Dedifferentiated amniotic fluid mesenchymal stem cell (primary cell): ENCODE measurements around the gene GPC2.
"Not testable (repeated sequence)": the region's sequence is repeated elsewhere in the genome, so short reads cannot be mapped to it uniquely, and the experiment has no call there.

Experiments
- DNase-seq: peaks from one replicate; pipeline ENCODE4 v3.0.0-alpha.2; 2016; ENCODE audit errors: extremely low spot score

The GPC2 gene

DNA sequence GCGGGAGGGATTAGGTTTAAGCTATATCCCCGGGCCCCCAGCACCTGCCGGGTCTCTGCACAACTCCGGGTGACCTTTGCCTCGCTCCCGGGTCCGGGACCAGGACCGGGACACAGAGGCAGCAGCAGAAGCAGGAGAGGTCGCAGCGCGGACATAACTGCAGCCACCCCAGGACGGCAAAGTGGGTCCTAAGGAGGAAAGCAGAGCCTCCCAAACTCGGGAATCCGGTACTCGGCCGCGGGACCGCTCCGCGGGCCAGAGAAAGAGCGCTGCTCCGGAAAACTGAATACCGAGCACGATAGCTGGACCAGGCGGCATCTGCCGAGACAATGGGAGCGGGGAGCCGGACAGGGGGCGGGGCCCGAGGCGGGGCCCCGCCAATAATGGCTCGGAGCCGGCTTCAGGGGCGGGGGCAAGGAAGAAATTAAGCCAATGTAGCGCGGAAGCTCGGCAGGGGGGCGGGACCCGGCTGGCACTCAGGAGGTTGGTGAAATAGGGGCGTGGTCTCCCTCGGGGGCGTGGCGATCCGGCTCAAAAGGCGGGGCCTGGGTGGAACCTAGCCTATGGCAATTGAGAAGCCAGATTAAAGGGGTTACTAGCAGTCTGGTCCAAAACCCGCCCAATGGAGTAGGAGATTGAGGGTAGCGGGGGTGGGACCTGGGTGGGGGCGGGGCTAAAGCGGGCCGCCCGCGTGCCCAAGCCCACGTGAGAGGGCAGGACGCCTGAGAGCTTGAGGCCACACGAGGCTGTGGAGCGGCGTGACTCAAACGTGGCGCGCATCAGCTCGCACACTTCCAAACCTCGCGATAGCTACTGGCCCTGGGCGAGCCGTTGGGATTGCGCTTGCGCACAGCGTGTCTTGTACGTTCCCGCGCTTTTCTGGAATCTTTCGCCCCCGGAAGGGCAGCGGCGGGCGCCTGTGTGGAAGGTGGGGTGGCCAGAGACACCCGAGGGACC is at the start of gene GPC2, which contains the start of gene STAG3:
TSS of gene GPC2 (minus strand) at position 337 of the 957 bp plus-strand sequence. CDS start at position 155, 182 bp downstream.
TSS of gene STAG3 (plus strand) at position 874 of the 957 bp plus-strand sequence. CDS start 2,639 bp downstream, outside the sequence.
- peak; percentile 95 for DNase-seq

DNA sequence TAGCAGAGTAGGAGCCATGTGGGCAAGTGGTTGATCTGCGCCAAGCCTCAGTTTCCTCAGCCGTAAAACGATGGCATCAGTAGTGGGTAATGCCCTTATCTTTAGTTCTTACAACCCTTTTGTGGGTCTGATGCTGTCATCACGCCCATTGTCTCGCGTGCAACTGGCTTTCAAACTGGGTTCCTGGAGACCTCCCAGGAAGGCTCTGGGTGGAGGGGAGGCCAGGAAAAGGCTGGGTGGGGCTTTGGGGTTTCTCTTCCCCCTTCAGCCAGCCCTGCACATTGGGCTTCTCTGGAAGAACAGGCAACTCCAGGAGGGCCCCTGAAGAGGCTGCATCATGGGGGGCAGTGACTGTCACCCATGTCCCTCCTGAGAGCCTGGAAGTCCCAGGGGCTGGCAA is 47.7 kb upstream of the GPC2 start:
- DNase-seq: not testable (repeated sequence)

DNA sequence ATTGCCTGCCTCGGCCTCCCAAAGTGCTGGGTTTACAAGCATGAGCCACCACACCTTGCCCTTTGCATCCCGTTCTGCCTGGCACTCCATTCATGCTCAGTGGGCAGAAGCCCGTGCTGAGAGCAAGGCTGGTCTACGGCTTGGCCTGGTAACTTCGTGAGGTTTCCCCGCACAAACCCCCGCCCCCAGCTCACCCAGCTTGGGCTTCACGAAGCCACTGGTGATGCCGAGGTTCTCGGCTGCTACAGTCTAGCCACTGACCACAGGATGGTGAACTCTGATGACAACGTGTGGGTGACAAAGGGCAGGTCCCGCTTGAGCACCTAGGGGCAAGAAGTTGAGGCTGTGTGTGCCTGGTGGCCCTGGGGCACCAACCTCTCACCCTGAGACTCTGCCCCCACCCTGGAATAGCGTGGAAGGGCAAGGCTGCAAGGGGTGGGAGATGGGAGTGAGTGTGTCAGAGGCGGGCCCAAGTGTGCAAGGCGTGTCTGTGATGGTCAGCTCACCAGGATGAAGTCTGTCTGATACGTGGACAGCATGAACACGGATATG is 46.3 kb upstream of the GPC2 start:
- DNase-seq: not testable (repeated sequence)

DNA sequence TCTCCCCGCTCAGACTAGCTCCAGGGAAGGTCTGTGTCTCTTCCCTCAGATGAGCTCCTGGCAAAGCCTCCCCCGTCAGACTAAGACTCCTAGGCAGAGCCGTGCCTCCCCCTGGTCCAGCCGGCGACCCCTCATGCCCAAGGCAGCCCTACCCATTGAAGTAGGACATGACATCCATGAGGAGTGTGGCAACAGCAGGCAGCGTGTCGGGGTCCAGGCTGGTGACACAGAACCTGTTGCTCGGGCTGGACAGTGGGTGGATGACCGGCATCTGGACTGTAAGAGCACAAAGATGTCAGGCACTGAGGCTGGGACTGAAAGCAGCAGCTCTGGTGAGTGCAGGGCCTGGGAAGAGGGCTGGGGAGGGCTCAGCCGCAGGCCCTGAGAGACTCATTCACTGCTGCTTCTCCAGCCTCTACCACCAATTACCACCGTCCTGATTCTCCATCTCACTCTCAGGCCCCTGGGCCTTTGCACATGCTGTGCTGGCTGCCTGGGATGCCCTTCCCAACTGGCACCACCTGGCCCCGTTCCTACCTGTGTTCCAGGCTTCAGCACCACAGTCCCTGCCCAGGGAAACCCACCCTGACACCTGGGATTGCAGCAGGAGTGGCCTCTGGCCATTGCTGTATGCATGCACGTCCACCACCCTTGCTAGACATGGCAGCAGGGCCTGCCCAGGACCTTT is 45.4 kb upstream of the GPC2 start:
- no peak for DNase-seq

DNA sequence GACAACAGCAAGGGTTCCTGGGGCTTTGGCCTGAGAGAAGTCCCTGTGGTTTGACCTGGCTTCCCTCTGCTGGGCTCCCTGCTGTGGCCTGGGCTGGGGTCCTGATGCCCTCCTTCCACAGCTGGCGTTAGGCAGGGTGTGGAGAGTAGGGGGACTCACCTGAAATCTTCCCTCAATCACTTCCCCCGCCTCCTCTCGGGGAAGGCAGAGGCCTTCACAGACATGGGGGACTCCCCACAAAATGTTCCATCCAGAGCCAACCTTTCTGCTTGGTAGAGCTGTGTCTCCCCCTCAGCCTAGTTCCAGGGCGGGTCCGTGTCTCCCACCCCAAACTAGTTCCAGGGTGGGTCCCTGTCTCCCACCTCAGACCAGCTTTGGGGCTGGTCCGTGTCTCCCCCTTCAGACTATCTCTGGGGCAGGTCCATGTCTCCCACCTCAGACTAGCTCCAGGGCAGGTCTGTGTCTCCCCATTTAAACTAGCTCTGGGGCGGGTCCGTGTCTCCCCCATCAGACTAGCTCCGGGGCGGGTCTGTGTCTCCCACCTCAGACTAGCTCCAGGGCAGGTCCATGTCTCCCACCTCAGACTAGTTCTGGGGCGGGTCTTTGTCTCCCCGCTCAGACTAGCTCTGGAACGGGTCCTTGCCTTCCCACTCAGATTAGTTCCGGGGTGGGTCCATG is 44.7 kb upstream of the GPC2 start:
- no peak for DNase-seq

- DNase-seq: no peak
Measured at GRCh38 chr7:100221231-100221718, 44.1 kb upstream of the GPC2 start.

GRCh38 chr7:100220586-100221230 is 43.5 kb upstream of the GPC2 start:
- no peak for DNase-seq

- DNase-seq: not testable (repeated sequence)
Measured at GRCh38 chr7:100219801-100220585, 42.8 kb upstream of the GPC2 start, which contains the start of gene PVRIG. Gene PVRIG, plus strand, starts transcription at chr7:100219949. Its CDS starts 22 bp downstream, at chr7:100219971.

DNA sequence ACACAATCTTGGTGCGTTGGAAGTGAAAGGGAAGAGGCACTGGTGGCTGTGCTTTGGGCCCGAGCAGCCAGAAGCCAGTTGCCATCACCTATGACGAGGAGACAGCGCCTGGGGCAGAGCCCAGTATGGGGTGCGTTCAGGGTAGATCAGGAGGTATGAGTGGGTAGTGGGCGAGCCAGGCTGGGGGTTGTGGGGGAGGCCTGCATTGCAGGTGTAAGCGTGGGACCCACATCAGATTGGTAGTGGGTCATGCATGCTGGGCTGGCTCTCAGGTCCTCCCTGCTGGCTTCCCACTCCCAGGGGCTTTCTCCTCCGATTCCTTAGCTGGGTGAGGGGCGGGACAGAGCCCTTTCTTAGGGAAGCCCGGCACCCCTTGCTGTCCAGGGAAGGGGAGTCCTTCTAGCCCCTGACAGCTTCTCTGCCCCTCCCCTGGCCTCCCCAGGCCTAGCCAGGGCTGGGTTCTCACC is 42.1 kb upstream of the GPC2 start:
- DNase-seq: no peak

GRCh38 chr7:100217934-100218333 is 40.8 kb upstream of the GPC2 start:
- not testable (repeated sequence) for DNase-seq

- no peak for DNase-seq
Measured at GRCh38 chr7:100215895-100216294, 38.7 kb upstream of the GPC2 start.

GRCh38 chr7:100214356-100214755 is 37.2 kb upstream of the GPC2 start:
- not testable (repeated sequence) for DNase-seq

- DNase-seq: no peak
Measured at GRCh38 chr7:100213672-100214071, 36.5 kb upstream of the GPC2 start.

DNA sequence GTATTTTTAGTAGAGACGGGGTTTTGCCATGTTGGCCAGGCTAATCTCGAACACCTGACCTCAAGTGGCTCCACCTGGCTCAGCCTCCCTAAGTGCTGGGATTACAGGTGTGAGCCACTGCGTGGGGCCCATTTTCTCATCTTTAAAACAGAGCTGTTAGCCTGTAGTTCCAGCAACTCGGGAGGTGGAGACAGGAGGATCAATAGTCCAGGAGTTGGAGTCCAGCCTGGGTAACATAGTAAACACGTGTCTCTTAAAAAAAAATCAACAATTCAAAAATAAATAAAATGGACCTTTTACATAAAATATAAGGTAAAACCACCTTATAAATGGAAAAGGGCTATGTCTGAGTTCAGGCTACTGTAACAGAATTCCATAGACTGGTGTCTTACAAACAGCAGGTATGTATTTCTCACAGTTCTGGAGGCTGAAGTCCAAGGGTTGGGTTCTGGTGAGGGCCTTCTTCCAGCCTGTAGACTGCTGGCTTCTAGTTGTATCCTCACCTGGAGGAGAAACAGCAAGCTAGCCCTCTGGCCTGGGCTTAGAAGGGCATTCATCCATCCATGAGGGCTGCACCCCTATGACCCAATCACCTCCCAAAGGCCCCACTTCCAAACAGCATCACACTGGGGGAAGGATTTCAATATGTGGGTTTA is 35.6 kb upstream of the GPC2 start:
- no peak for DNase-seq

DNA sequence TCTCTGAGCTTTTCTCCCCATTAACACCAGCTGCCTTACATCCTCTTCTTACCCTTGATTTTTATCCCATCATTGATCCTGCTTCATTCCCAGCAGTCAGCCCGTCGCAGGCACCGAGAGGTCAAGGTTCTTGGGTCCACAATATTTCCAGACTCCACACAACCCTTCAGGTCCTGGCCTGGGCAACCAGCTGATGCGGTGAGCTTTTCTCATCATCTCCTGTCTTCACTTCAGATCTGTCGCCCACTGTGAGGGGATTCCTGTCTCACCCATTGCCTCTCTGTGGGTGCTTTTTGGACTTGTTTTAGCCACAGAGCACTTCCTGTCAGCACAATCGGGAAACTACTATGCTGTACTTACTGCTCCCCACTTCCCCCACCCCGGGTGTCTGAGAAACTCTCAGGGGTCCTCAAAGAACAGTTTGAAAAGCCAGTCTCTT is 34.2 kb upstream of the GPC2 start:
- no peak for DNase-seq

DNA sequence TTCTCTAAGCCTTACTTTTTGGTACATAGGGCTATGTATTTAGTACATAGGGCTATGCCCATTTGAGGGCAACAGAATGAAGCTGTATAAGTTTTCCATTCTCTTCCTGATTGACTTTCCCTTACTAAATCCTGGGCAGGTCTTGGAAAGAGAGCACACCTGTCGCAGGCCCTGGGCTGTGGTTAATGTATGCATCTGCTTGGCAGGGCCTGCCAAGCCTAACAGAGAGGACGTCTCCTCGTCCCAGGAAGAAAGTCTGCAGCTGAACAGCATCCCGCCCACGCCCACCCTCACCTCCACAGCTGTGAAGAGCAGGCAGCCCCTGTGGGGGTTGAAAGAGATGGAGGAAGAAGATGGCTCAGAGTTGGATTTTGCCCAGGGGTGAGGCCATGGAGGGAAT is 33.6 kb upstream of the GPC2 start:
- DNase-seq: no peak

- no peak for DNase-seq
Measured at GRCh38 chr7:100209493-100209892, 32.3 kb upstream of the GPC2 start.

- DNase-seq: no peak
Measured at GRCh38 chr7:100208911-100209408, 31.8 kb upstream of the GPC2 start.

GRCh38 chr7:100204454-100204853 is 27.3 kb upstream of the GPC2 start:
- no peak for DNase-seq
